CD4-positive, alpha-beta T cell (primary cell): Measurements from ENCODE around the gene DGCR6. TPM values are rescaled to one million over a fixed set of nuclear protein-coding genes. Genes with fewer than 3 reads are reported as not detected.
"Not testable (repeated sequence)": the region's sequence is repeated elsewhere in the genome, so short reads cannot be mapped to it uniquely, and the experiment has no call there.

Experiments used
- ATAC-seq: fragments of 200-7000 bp; cut with Tn5 transposase; one replicate; pipeline ENCODE4 v1.10.0; 2022; ENCODE audit warnings: mild to moderate bottlenecking; ENCODE audit not compliant: poor library complexity
- CTCF ChIA-PET: fragments of 350-600 bp; sonication (Branson Sonifier 250); formaldehyde crosslinking; loops from one replicate; lab custom pipeline; 2021; ENCODE audit warnings: antibody characterized with exemption, inconsistent platforms; lab: Charles Lee
- POLR2A ChIA-PET: fragments of 350-600 bp; sonication (Branson Sonifier 250); formaldehyde crosslinking; loops from one replicate; lab custom pipeline; 2021; ENCODE audit warnings: antibody characterized with exemption, inconsistent platforms; lab: Charles Lee
- DNase-seq, 14 experiments: peaks; one replicate each; pipeline ENCODE4 v3.0.0-alpha.2; 2013 to 2020; ENCODE audit warnings: mixed read lengths in 2 of 14
- H3K27ac ChIP-seq, 2 donors: one replicate each; pipeline versions ENCODE4 v1.5.1 to v1.7.0; 2013; ENCODE audit warnings: low read length in 2 of 2, low read depth in 1 of 2, mild to moderate bottlenecking in 1 of 2
- H3K27me3 ChIP-seq, 2 experiments: 1 replicate in 1 of 2; 2 replicates in 1 of 2; pipeline versions ENCODE4 v1.6.1 to v1.7.0; 2013; ENCODE audit warnings: low read length in 2 of 2, control low read depth in 1 of 2, mild to moderate bottlenecking in 1 of 2, moderate library complexity in 1 of 2; ENCODE audit not compliant: insufficient read depth in 2 of 2, control insufficient read depth in 1 of 2
- H3K36me3 ChIP-seq: one replicate; pipeline ENCODE4 v1.6.1; 2013; ENCODE audit warnings: low read length, control low read depth; ENCODE audit not compliant: insufficient read depth
- H3K4me1 ChIP-seq: one replicate; pipeline ENCODE4 v1.6.1; 2013; ENCODE audit warnings: low read length, control low read depth; ENCODE audit not compliant: insufficient read depth
- H3K4me3 ChIP-seq: one replicate; pipeline ENCODE4 v1.5.1; 2013; ENCODE audit warnings: mild to moderate bottlenecking, low read length, moderate library complexity
- H3K9me3 ChIP-seq, 2 experiments: 1 replicate in 1 of 2; 2 replicates in 1 of 2; pipeline versions ENCODE4 v1.6.1 to v1.7.0; 2013; ENCODE audit warnings: low read length in 2 of 2, mild to moderate bottlenecking in 2 of 2, control low read depth in 1 of 2, moderate library complexity in 1 of 2; ENCODE audit not compliant: control insufficient read depth in 1 of 2, insufficient read depth in 1 of 2
- H3K27ac Mint-ChIP-seq: one replicate; pipeline ENCODE4 v1.8.0; 2020; ENCODE audit warnings: mixed read lengths
- H3K27me3 Mint-ChIP-seq: one replicate; pipeline ENCODE4 v1.8.0; 2021; ENCODE audit warnings: mixed read lengths
- H3K36me3 Mint-ChIP-seq: one replicate; pipeline ENCODE4 v1.8.0; 2021; ENCODE audit warnings: low read depth, mixed read lengths
- H3K4me1 Mint-ChIP-seq: one replicate; pipeline ENCODE4 v1.8.0; 2021; ENCODE audit warnings: low read depth, mixed read lengths
- H3K4me3 Mint-ChIP-seq: one replicate; pipeline ENCODE4 v1.8.0; 2020; ENCODE audit warnings: mild to moderate bottlenecking, mixed read lengths
- H3K9me3 Mint-ChIP-seq: one replicate; pipeline ENCODE4 v1.8.0; 2020; ENCODE audit warnings: mixed read lengths
- intact Hi-C, 2 experiments: fragments of 100-400 bp; cut with DNase I in 1 of 2; cut with micrococcal nuclease in 1 of 2; formaldehyde crosslinking; loops; one replicate each; pipeline versions ENCODE4 v1.15.1 to v1.9.0; 2023 to 2025; cut with DNase I, micrococcal nuclease
- total RNA-seq, 174 experiments: library from RNA in 2 of 174; stranded (reverse) in 2 of 174; gene quantifications; one replicate each; pipeline ENCODE4 v1.2.3 and lab custom pipeline; 2021 to 2026
- TF ChIP-seq, protein P1 (sequence below): fragments of 200-600 bp; IDR thresholded peaks from one replicate; pipeline ENCODE4 v1.8.0; 2022; ENCODE audit warnings: antibody characterized with exemption, mild to moderate bottlenecking

Gene DGCR6
- total RNA-seq, 2 experiments from 2014 or later, result 14.6 to 15.3 TPM

DNA sequence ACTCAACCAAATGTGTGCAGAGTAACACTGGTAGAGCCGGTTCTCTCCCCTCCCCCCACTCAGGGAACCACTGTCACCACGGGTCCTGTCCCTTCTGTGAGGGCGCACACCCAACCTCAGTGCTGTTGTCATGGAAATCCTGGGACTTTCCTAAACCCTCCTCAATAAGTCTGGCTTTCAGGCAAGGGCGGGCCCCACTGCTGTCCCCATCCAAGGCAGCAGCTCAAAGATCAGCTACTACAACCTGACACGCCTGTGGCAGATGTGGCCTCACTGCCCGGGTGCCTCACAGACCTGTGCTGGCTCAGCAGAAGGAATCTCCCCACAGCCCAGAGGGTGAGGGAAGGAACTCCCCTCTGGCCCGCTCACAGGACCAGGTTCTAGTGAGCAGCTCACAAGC, 27.8 kb downstream of the DGCR6 start:
- no peaks in the 10 kb centered on the region for H3K36me3 ChIP-seq
- intact Hi-C loops, result no loop called here
- no peaks in the 10 kb centered on the region for H3K4me1 ChIP-seq
- Mint-ChIP-seq H3K9me3 (no peaks in the 10 kb centered on the region), H3K4me1 (no peaks in the 10 kb centered on the region), H3K27ac (no peak overlapping the region), H3K4me3 (no peak overlapping the region), H3K27me3 (no peaks in the 10 kb centered on the region), H3K36me3 (no peaks in the 10 kb centered on the region)
- ATAC-seq (no peak), DNase-seq (no peak)
- ChIA-PET CTCF (no interaction called here), POLR2A (no interaction called here)
- no peaks in the 10 kb centered on the region for H3K27me3 ChIP-seq
- TF ChIP-seq, protein P1, sequence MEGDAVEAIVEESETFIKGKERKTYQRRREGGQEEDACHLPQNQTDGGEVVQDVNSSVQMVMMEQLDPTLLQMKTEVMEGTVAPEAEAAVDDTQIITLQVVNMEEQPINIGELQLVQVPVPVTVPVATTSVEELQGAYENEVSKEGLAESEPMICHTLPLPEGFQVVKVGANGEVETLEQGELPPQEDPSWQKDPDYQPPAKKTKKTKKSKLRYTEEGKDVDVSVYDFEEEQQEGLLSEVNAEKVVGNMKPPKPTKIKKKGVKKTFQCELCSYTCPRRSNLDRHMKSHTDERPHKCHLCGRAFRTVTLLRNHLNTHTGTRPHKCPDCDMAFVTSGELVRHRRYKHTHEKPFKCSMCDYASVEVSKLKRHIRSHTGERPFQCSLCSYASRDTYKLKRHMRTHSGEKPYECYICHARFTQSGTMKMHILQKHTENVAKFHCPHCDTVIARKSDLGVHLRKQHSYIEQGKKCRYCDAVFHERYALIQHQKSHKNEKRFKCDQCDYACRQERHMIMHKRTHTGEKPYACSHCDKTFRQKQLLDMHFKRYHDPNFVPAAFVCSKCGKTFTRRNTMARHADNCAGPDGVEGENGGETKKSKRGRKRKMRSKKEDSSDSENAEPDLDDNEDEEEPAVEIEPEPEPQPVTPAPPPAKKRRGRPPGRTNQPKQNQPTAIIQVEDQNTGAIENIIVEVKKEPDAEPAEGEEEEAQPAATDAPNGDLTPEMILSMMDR, result no peak
- no peak overlapping the region for H3K27ac ChIP-seq
- H3K9me3 ChIP-seq, result no peaks in the 10 kb centered on the region
- H3K4me3 ChIP-seq, result no peak overlapping the region

DNA sequence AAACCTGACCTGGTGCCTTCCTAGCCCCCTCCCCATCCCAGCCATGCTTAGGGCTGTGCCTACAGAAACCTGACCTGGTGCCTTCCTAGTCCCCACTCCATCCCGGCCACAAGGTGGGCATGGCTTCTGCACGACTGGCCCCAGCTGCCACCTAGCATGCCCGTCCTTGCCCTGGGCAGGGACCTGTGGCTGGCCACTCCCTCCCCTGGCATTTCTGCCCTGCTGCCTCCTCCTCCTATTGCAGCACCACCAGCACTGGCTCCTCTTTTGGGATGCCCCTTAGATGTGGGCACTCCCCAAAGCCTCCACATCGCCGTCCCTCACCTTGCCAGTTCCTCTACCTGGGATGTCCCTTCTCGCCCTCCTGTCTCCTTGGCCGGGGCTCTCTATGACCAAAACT, 28.6 kb downstream of the DGCR6 start:
- H3K27me3 ChIP-seq, H3K27ac ChIP-seq, H3K27ac Mint-ChIP-seq, H3K4me1 Mint-ChIP-seq, H3K27me3 Mint-ChIP-seq, H3K4me3 Mint-ChIP-seq, DNase-seq, H3K9me3 ChIP-seq, H3K4me1 ChIP-seq, H3K9me3 Mint-ChIP-seq, ATAC-seq, POLR2A ChIA-PET, H3K4me3 ChIP-seq, H3K36me3 Mint-ChIP-seq, H3K36me3 ChIP-seq, intact Hi-C loops, CTCF ChIA-PET: not testable (repeated sequence)

DNA sequence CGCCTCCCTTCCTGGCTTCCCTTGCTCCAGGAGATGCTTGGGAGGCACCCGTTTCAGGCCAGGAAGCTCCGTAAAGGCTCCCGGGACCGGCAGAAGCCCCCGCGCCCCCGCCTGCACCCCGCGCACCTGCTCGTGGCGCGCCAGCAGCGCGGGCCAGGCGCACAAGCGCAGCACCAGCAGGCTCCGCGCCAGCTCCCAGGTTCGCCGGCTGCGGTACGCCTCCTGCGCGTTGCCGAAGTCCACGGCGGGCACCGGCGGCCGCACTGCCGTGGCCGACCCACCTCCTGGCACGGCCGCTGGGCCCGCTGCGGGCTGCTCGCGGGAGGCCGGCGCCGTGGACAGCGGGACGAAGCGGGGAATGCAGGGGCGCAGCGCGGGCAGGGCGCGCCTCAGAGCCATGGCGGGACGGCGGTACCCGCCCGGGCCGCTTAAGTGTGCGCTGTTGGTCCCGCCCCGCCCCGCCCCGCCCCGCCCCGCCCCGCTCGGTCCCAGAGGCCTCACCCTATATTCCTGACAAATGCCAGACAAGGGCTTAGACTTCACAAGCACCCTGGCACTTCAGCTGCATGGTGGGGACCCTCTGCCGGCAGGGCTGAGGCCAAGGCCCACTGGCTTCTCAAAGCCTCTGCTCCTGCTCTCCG, 29.9 kb downstream of the DGCR6 start, which contains the start of gene PRODH:
Gene PRODH (minus strand): TSS at position 405 of the 641 bp plus-strand sequence. CDS start 6 bp downstream, at position 399.
- ChIA-PET CTCF (no interaction called here), POLR2A (no interaction called here)
- no peaks in the 10 kb centered on the region for H3K9me3 ChIP-seq
- TF ChIP-seq, protein P1, result no peak
- no peak within 1 kb of the TSS for H3K4me3 ChIP-seq
- ATAC-seq (no peak), DNase-seq (no peak)
- H3K9me3 Mint-ChIP-seq, result no peaks in the 10 kb centered on the region
- no peaks in the 10 kb centered on the region for H3K27me3 Mint-ChIP-seq
- intact Hi-C loops, result no loop called here
- no peaks in the 10 kb centered on the region for H3K4me1 Mint-ChIP-seq
- no peak within 1 kb of the TSS for H3K27ac Mint-ChIP-seq
- H3K27me3 ChIP-seq, result no peaks in the 10 kb centered on the region
- H3K4me1 ChIP-seq, result no peaks in the 10 kb centered on the region
- no peaks in the 10 kb centered on the region for H3K36me3 Mint-ChIP-seq
- no peaks in the 10 kb centered on the region for H3K36me3 ChIP-seq
- H3K4me3 Mint-ChIP-seq, result no peak within 1 kb of the TSS
- H3K27ac ChIP-seq, result no peak within 1 kb of the TSS

DNA sequence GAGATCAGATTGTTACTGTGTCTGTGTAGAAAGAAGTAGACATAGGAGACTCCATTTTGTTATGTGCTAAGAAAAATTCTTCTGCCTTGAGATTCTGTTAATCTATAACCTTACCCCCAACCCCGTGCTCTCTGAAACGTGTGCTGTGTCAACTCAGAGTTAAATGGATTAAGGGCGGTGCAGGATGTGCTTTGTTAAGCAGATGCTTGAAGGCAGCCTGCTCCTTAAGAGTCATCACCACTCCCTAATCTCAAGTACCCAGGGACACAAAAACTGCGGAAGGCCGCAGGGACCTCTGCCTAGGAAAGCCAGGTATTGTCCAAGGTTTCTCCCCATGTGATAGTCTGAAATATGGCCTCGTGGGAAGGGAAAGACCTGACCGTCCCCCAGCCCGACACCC, 32.6 kb downstream of the DGCR6 start:
- H3K4me1 Mint-ChIP-seq, POLR2A ChIA-PET, H3K27ac ChIP-seq, H3K4me1 ChIP-seq, H3K9me3 ChIP-seq, CTCF ChIA-PET, H3K4me3 Mint-ChIP-seq, intact Hi-C loops, H3K36me3 ChIP-seq, H3K9me3 Mint-ChIP-seq, H3K4me3 ChIP-seq, ATAC-seq, DNase-seq, H3K27me3 Mint-ChIP-seq, H3K27me3 ChIP-seq, H3K27ac Mint-ChIP-seq, H3K36me3 Mint-ChIP-seq: not testable (repeated sequence)

DNA sequence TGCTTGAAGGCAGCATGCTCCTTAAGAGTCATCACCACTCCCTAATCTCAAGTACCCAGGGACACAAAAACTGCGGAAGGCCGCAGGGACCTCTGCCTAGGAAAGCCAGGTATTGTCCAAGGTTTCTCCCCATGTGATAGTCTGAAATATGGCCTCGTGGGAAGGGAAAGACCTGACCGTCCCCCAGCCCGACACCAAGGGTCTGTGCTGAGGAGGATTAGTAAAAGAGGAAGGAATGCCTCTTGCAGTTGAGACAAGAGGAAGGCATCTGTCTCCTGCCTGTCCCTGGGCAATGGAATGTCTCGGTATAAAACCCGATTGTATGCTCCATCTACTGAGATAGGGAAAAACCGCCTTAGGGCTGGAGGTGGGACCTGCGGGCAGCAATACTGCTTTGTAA, 41.0 kb downstream of the DGCR6 start:
- intact Hi-C loops, POLR2A ChIA-PET, H3K27me3 ChIP-seq, H3K36me3 ChIP-seq, H3K36me3 Mint-ChIP-seq, H3K4me1 ChIP-seq, H3K4me3 ChIP-seq, H3K9me3 ChIP-seq, DNase-seq, H3K27ac Mint-ChIP-seq, H3K4me3 Mint-ChIP-seq, H3K27ac ChIP-seq, H3K9me3 Mint-ChIP-seq, ATAC-seq, H3K27me3 Mint-ChIP-seq, H3K4me1 Mint-ChIP-seq, CTCF ChIA-PET: not testable (repeated sequence)
